T-helper 17 cell (primary cell): ENCODE data around the gene DPY19L1. TPM values are rescaled to one million over a fixed set of nuclear protein-coding genes. Genes with fewer than 3 reads are reported as not detected.
"Not testable (repeated sequence)": the region's sequence is repeated elsewhere in the genome, so short reads cannot be mapped to it uniquely, and the experiment has no call there.

Source experiments
- ATAC-seq: fragments of 150-1000 bp; cut with Tn5 transposase; 2 replicates; pipeline ENCODE4 v1.10.0; 2021; ENCODE audit warnings: mild to moderate bottlenecking, moderate library complexity
- DNase-seq, 3 donors: peaks; one replicate each; pipeline versions ENCODE4 v3.0.0 to v3.0.0-alpha.2; 2020 to 2021
- H3K9me3 ChIP-seq: one replicate; pipeline ENCODE4 v1.7.0; 2013; ENCODE audit warnings: low read length, mild to moderate bottlenecking; ENCODE audit not compliant: control insufficient read depth, poor library complexity, severe bottlenecking
- H3K27ac Mint-ChIP-seq: one replicate; pipeline ENCODE4 v1.8.0; 2022; ENCODE audit warnings: mild to moderate bottlenecking, moderate library complexity, mixed read lengths
- H3K27me3 Mint-ChIP-seq: one replicate; pipeline ENCODE4 v1.8.0; 2022; ENCODE audit warnings: mixed read lengths
- H3K36me3 Mint-ChIP-seq: one replicate; pipeline ENCODE4 v1.8.0; 2022; ENCODE audit warnings: low read depth, mixed read lengths
- H3K4me1 Mint-ChIP-seq: one replicate; pipeline ENCODE4 v1.8.0; 2022; ENCODE audit warnings: mild to moderate bottlenecking, mixed read lengths
- H3K4me3 Mint-ChIP-seq: one replicate; pipeline ENCODE4 v1.8.0; 2022; ENCODE audit warnings: mild to moderate bottlenecking, moderate library complexity, mixed read lengths
- total RNA-seq, 4 donors: library from RNA in 2 of 4; stranded (reverse) in 2 of 4; gene quantifications; one replicate each; pipeline ENCODE4 v1.2.3 and lab custom pipeline; 2022 to 2026

DPY19L1 gene
- total RNA-seq, 2 donors from 2014 or later = 12.2 to 19.4 TPM

- H3K4me1 Mint-ChIP-seq, H3K27ac Mint-ChIP-seq, H3K4me3 Mint-ChIP-seq, DNase-seq, ATAC-seq, H3K9me3 ChIP-seq, H3K27me3 Mint-ChIP-seq, H3K36me3 Mint-ChIP-seq: not testable (repeated sequence)
Observed at GRCh38 chr7:34878944-34879735, 158.1 kb downstream of the DPY19L1 start.

Other genes with a start within 250 kb of the DPY19L1 start
- not detected for gene TBX20, start 216.6 kb upstream of the DPY19L1 start, total RNA-seq